Esophagus muscularis mucosa (tissue), 4 donors: ENCODE data around the gene TREM2.

ENCODE experiments used
- EP300 ChIP-seq: sonication (generic); formaldehyde crosslinking; IDR thresholded peaks from one replicate; pipeline ENCODE4 v1.6.1; 2017; ENCODE audit warnings: antibody characterized with exemption
- POLR2AphosphoS5 ChIP-seq, 2 donors: sonication (generic); formaldehyde crosslinking; IDR thresholded peaks; one replicate each; pipeline ENCODE4 v1.6.1; 2017; ENCODE audit warnings: antibody characterized with exemption in 2 of 2
- TF ChIP-seq, protein P1 (sequence below), 3 experiments: fragments of 200-600 bp in 2 of 3; fragments of 450-650 bp in 1 of 3; sonication (generic) in 2 of 3; IDR thresholded peaks; one replicate each; pipeline ENCODE4 v1.5.1; 2017 to 2019; ENCODE audit warnings: antibody characterized with exemption in 3 of 3, mild to moderate bottlenecking in 2 of 3, moderate library complexity in 1 of 3

DNA sequence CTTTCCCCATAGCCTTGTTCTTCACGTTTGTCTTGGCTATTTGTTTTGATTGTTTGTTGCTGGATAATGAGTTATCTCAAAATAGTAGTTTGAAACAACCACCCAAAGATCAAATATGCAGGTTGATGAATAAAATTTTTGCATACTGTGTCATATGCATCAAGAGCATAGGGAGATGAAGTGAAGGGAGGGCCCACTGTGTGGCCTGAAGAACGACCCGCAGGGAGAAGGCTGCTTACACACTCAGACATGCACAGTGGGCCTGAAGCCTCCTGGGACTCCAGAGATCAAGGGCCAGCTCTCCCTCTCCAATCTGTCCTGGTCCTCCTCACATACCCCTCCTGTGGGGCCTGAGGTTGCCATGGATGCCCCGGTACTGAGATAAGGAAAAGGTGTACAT is 16.2 kb upstream of the TREM2 start:
- TF ChIP-seq EP300: no peak
- no peak for TF ChIP-seq POLR2AphosphoS5 (IDR thresholded peaks at IDR 0.05)
- TF ChIP-seq, protein P1, sequence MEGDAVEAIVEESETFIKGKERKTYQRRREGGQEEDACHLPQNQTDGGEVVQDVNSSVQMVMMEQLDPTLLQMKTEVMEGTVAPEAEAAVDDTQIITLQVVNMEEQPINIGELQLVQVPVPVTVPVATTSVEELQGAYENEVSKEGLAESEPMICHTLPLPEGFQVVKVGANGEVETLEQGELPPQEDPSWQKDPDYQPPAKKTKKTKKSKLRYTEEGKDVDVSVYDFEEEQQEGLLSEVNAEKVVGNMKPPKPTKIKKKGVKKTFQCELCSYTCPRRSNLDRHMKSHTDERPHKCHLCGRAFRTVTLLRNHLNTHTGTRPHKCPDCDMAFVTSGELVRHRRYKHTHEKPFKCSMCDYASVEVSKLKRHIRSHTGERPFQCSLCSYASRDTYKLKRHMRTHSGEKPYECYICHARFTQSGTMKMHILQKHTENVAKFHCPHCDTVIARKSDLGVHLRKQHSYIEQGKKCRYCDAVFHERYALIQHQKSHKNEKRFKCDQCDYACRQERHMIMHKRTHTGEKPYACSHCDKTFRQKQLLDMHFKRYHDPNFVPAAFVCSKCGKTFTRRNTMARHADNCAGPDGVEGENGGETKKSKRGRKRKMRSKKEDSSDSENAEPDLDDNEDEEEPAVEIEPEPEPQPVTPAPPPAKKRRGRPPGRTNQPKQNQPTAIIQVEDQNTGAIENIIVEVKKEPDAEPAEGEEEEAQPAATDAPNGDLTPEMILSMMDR (IDR thresholded peaks at IDR 0.05): no peak
